WERI-Rb-1 (cell line): ENCODE measurements around the gene ITCH.
"Not testable (repeated sequence)": the region's sequence is repeated elsewhere in the genome, so short reads cannot be mapped to it uniquely, and the experiment has no call there.

Experiments used
- DNase-seq: peaks from one replicate; pipeline ENCODE4 v3.0.0-alpha.2; 2020
- H3K27ac ChIP-seq: fragments of 250-450 bp; sonication (Bioruptor Pico); 2 replicates; pipeline ENCODE4 v1.5.1; 2020; ENCODE audit warnings: mild to moderate bottlenecking, moderate library complexity
- H3K27me3 ChIP-seq: fragments of 250-450 bp; sonication (Bioruptor Pico); 2 replicates; pipeline ENCODE4 v1.5.1; 2021; ENCODE audit warnings: mild to moderate bottlenecking, low read depth, moderate library complexity; ENCODE audit not compliant: insufficient read depth, severe bottlenecking
- H3K36me3 ChIP-seq: fragments of 250-450 bp; sonication (Bioruptor Pico); 2 replicates; pipeline ENCODE4 v1.5.1; 2020; ENCODE audit warnings: mild to moderate bottlenecking, moderate library complexity
- H3K4me3 ChIP-seq: 2 replicates; pipeline ENCODE4 v1.5.1; 2011; ENCODE audit warnings: low read depth, mild to moderate bottlenecking, control low read depth, low read length
- H3K9me3 ChIP-seq: fragments of 250-450 bp; sonication (Bioruptor Pico); 2 replicates; pipeline ENCODE4 v1.5.1; 2021; ENCODE audit warnings: mild to moderate bottlenecking, moderate library complexity; ENCODE audit not compliant: severe bottlenecking
- TF ChIP-seq, protein P1 (sequence below): IDR thresholded peaks from 2 replicates; pipeline ENCODE4 v1.5.1; 2011; ENCODE audit warnings: low read depth, mild to moderate bottlenecking, control low read depth, inconsistent platforms, low read length

The ITCH gene

DNA sequence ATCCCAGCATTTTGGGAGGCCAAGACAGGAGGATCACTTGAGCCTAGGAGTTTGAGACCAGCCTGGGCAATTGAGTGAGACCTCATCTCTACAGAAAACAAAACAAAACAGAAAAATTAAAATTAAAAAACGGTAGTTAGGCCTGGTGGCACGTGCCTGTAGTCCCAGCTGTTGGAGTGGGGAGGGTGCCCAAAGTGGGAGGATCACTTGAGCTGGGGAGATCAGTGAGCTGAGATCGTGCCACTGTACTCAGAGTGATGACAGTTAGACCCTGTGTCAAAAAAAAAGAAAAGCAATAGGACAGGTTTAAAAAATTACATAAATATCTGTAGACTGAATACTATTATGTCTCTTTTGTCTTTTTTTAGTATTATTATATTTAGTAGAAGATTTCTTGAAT lies 64.3 kb downstream of the ITCH start:
- no peaks in the 10 kb centered on the region for H3K9me3 ChIP-seq
- TF ChIP-seq, protein P1, sequence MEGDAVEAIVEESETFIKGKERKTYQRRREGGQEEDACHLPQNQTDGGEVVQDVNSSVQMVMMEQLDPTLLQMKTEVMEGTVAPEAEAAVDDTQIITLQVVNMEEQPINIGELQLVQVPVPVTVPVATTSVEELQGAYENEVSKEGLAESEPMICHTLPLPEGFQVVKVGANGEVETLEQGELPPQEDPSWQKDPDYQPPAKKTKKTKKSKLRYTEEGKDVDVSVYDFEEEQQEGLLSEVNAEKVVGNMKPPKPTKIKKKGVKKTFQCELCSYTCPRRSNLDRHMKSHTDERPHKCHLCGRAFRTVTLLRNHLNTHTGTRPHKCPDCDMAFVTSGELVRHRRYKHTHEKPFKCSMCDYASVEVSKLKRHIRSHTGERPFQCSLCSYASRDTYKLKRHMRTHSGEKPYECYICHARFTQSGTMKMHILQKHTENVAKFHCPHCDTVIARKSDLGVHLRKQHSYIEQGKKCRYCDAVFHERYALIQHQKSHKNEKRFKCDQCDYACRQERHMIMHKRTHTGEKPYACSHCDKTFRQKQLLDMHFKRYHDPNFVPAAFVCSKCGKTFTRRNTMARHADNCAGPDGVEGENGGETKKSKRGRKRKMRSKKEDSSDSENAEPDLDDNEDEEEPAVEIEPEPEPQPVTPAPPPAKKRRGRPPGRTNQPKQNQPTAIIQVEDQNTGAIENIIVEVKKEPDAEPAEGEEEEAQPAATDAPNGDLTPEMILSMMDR = no peak
- H3K36me3 ChIP-seq = peaks cover 36% of the 10 kb centered on the region
- no peak overlapping the region for H3K27ac ChIP-seq
- no peak overlapping the region for H3K4me3 ChIP-seq
- no peaks in the 10 kb centered on the region for H3K27me3 ChIP-seq
- no peak for DNase-seq

DNA sequence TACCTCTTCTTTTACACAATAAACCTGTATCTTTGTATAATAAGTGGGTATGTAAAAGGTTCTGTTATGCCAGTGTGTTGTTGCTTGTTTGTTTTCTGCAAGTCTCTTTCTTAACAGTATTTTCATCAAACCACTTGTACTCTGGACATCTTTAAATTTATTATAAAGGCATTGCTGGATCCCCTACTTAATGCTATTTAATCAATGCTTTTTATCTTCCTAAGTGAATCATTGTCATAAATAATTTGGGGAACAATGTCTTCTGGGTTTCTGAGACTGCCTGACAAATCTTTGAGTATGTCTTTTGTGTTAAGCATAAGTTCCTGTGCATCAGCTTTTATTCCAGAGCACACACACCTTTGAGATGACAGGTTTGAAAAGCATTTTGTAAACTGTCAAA lies 64.7 kb downstream of the ITCH start:
- H3K4me3 ChIP-seq = no peak overlapping the region
- no peaks in the 10 kb centered on the region for H3K9me3 ChIP-seq
- no peaks in the 10 kb centered on the region for H3K27me3 ChIP-seq
- no peak overlapping the region for H3K27ac ChIP-seq
- peaks cover 33% of the 10 kb centered on the region for H3K36me3 ChIP-seq
- no peak for DNase-seq
- TF ChIP-seq, protein P1 = no peak

DNA sequence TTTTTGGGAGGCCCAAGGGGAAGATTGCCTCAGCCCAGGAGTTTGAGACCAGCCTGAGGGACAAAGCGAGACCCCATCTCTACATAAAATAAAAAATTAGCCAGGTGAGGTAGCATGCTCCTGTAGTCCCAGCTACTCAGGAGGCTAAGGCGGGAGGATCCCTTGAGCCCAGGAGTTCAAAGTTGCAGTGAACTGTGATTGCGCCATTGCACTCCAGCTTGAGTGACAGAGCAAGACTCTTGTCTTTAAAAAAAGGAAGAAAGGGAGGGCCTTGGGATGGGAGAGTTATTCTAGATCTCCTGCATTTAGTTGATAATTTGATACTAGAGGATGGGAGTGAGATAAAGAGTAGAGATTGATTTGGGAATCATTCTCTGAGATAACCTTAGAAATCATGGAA lies 68.1 kb downstream of the ITCH start:
- Histone ChIP-seq H3K9me3 (no peaks in the 10 kb centered on the region), H3K4me3 (no peak overlapping the region), H3K36me3 (peaks cover 22% of the 10 kb centered on the region), H3K27ac (no peak overlapping the region), H3K27me3 (no peaks in the 10 kb centered on the region)
- DNase-seq = no peak
- TF ChIP-seq, protein P1 = no peak

DNA sequence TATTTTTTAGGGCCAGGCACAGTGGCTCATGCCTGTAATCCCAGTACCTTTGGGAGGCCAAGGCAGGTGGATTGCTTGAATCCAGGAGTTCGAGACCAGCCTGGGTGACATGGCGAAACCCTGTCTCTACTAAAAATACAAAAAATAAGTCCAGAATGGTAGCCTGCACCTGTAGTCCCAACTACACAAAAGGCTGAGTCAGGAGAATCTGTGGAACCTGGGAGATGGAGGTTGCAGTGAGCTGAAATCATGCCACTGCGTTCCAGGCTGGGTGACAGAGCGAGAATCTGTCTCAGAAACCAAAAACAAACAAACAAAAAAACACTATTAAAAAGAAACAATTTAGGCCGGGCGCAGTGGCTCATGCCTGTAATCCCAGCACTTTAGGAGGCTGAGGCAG lies 69.6 kb downstream of the ITCH start:
- not testable (repeated sequence) for H3K27ac ChIP-seq, DNase-seq, H3K27me3 ChIP-seq, H3K4me3 ChIP-seq, H3K9me3 ChIP-seq
- H3K36me3 ChIP-seq = peaks cover 22% of the 10 kb centered on the region

DNA sequence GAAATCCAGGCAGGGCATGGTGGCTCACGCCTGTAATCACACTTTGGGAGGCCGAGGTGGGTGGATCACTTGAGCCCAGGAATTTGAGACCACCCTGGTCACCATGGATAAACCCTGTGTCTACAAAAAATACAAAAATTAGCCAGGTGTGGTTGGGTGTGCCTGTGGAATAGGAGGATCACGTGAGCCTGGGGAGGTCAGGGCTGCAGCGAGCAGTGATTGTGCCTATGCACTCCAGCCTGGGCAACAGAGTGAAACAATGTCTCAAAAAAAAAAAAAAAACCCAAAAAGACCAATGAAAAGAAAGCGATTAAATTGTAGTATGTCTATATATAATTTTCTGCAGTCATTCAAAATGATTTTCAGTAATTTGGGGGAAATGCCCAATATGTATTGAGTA lies 70.3 kb downstream of the ITCH start:
- peaks cover 18% of the 10 kb centered on the region for H3K36me3 ChIP-seq
- no peak overlapping the region for H3K4me3 ChIP-seq
- TF ChIP-seq, protein P1 = no peak
- DNase-seq = no peak
- H3K27me3 ChIP-seq = no peaks in the 10 kb centered on the region
- H3K27ac ChIP-seq = no peak overlapping the region
- no peaks in the 10 kb centered on the region for H3K9me3 ChIP-seq

DNA sequence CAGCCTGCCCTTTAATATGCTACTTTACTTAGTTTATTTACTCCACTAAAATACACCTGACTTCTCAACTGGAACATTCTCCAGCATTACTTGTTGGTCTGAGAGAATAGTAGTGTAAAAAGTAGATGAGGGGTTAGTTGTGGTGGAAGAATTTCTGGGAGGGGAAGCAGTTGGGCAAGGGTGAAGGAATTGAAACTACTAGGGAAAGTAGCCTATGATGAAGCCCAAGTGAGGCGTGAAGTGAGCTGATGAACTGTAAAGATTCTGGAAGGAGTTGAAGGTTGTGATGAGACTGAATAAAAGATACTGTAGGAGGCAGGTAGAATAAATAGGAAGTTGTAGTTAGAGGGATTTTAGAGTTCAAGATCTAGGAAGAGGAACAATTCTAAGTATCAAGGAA lies 72.5 kb downstream of the ITCH start:
- TF ChIP-seq, protein P1 = no peak
- Histone ChIP-seq H3K36me3 (peaks cover 16% of the 10 kb centered on the region), H3K27ac (no peak overlapping the region), H3K9me3 (no peaks in the 10 kb centered on the region), H3K27me3 (no peaks in the 10 kb centered on the region), H3K4me3 (no peak overlapping the region)
- no peak for DNase-seq
